IMR-90 (cell line): Measurements from ENCODE around the gene ABLIM3. TPM values are rescaled to one million over a fixed set of nuclear protein-coding genes. Genes with fewer than 3 reads are reported as not detected.

Experiments
- ATAC-seq: fragments of 200-7000 bp; cut with Tn5 transposase; 2 replicates; pipeline ENCODE4 v1.9.1; 2020; ENCODE audit warnings: low read depth, mild to moderate bottlenecking, moderate library complexity
- BruUV-seq: library from RNA; stranded (reverse); fragments of 400-500 nt; replicated peaks from 2 replicates; lab custom pipeline; 2021; lab: Mats Ljungman, UMichigan
- CTCF ChIA-PET: fragments of 300-600 bp; formaldehyde crosslinking; extraction: SDS; loops from one replicate; lab custom pipeline; 2021; ENCODE audit warnings: antibody characterized with exemption; lab: Yijun Ruan, JAX
- POLR2A ChIA-PET: fragments of 300-600 bp; sonication (Branson Sonifier 250); formaldehyde crosslinking; loops from one replicate; lab custom pipeline; 2022; ENCODE audit warnings: antibody characterized with exemption; ENCODE audit not compliant: unreplicated experiment; lab: Charles Lee
- DNase-seq: peaks from one replicate; pipeline ENCODE4 v3.0.0; 2013
- H2AFZ ChIP-seq: replicated peaks from 2 replicates; pipeline ENCODE3; 2013; ENCODE audit warnings: low read length, mild to moderate bottlenecking; ENCODE audit not compliant: poor library complexity
- H2AK5ac ChIP-seq: 2 replicates; pipeline ENCODE4 v1.6.1; 2013; ENCODE audit warnings: low read depth, low read length, inconsistent platforms
- H2AK9ac ChIP-seq: replicated peaks from 2 replicates; pipeline ENCODE3; 2013; ENCODE audit warnings: mild to moderate bottlenecking, low read depth, low read length, moderate library complexity; ENCODE audit not compliant: poor library complexity
- H2BK120ac ChIP-seq: 2 replicates; pipeline ENCODE4 v1.6.1; 2013; ENCODE audit warnings: low read depth, low read length, inconsistent platforms
- H2BK15ac ChIP-seq: 3 replicates; pipeline ENCODE4 v1.6.1; 2013; ENCODE audit warnings: low read depth, low read length, inconsistent platforms
- H2BK20ac ChIP-seq: 2 replicates; pipeline ENCODE4 v1.6.1; 2013; ENCODE audit warnings: low read depth, mild to moderate bottlenecking, inconsistent platforms, low read length, moderate library complexity
- H2BK5ac ChIP-seq: 2 replicates; pipeline ENCODE4 v1.6.1; 2013; ENCODE audit warnings: mild to moderate bottlenecking, low read depth, low read length, inconsistent platforms; ENCODE audit not compliant: poor library complexity, severe bottlenecking
- H3K14ac ChIP-seq: replicated peaks from 2 replicates; pipeline ENCODE4 v1.6.1; 2013; ENCODE audit warnings: low read depth, low read length, inconsistent platforms
- H3K18ac ChIP-seq: 2 replicates; pipeline ENCODE4 v1.6.1; 2013; ENCODE audit warnings: low read depth, low read length, control low read depth
- H3K23ac ChIP-seq: 2 replicates; pipeline ENCODE4 v1.6.1; 2013; ENCODE audit warnings: low read depth, low read length, inconsistent platforms
- H3K27ac ChIP-seq: 2 replicates; pipeline ENCODE4 v1.5.1; 2013; ENCODE audit warnings: mild to moderate bottlenecking, control low read depth, low read length; ENCODE audit not compliant: insufficient read depth
- H3K27me3 ChIP-seq: 2 replicates; pipeline ENCODE4 v1.6.1; 2013; ENCODE audit warnings: low read length; ENCODE audit not compliant: control insufficient read depth, insufficient read depth
- H3K36me3 ChIP-seq: 2 replicates; pipeline ENCODE4 v1.6.1; 2013; ENCODE audit warnings: low read length, mixed read lengths; ENCODE audit not compliant: control insufficient read depth, insufficient read depth
- H3K4ac ChIP-seq: 2 replicates; pipeline ENCODE4 v1.6.1; 2013; ENCODE audit warnings: low read depth, low read length, inconsistent platforms
- H3K4me1 ChIP-seq: 2 replicates; pipeline ENCODE4 v1.6.1; 2013; ENCODE audit warnings: low read length, mixed read lengths; ENCODE audit not compliant: control insufficient read depth, insufficient read depth
- H3K4me2 ChIP-seq: 2 replicates; pipeline ENCODE4 v1.6.1; 2013; ENCODE audit warnings: low read depth, mild to moderate bottlenecking, control low read depth, low read length, moderate library complexity
- H3K4me3 ChIP-seq: 2 replicates; pipeline ENCODE4 v1.5.1; 2013; ENCODE audit warnings: low read depth, mild to moderate bottlenecking, control low read depth, low read length, moderate library complexity; ENCODE audit not compliant: insufficient read depth
- H3K56ac ChIP-seq: 2 replicates; pipeline ENCODE4 v1.6.1; 2013; ENCODE audit warnings: low read length, inconsistent platforms; ENCODE audit not compliant: insufficient read depth; ENCODE audit errors: extremely low read depth
- H3K79me1 ChIP-seq, 2 experiments: 2 replicates each; pipeline ENCODE4 v1.6.1; 2013; ENCODE audit warnings: low read length in 2 of 2, inconsistent platforms in 1 of 2, low read depth in 1 of 2
- H3K9ac ChIP-seq: 2 replicates; pipeline ENCODE4 v1.6.1; 2013; ENCODE audit warnings: low read depth, low read length, control low read depth
- H3K9me1 ChIP-seq: 2 replicates; pipeline ENCODE4 v1.6.1; 2013; ENCODE audit warnings: low read length, inconsistent platforms; ENCODE audit not compliant: insufficient read depth
- H3K9me3 ChIP-seq: 2 replicates; pipeline ENCODE4 v1.6.1; 2013; ENCODE audit warnings: low read length; ENCODE audit not compliant: control insufficient read depth, insufficient read depth
- H4K20me1 ChIP-seq: 2 replicates; pipeline ENCODE4 v1.6.1; 2013; ENCODE audit warnings: low read length, inconsistent platforms; ENCODE audit not compliant: insufficient read depth
- H4K5ac ChIP-seq: 2 replicates; pipeline ENCODE4 v1.6.1; 2013; ENCODE audit warnings: mild to moderate bottlenecking, low read depth, low read length, control low read depth
- H4K8ac ChIP-seq, 2 experiments: 2 replicates each; pipeline ENCODE4 v1.6.1; 2013; ENCODE audit warnings: low read depth in 2 of 2, low read length in 2 of 2, control low read depth in 1 of 2, inconsistent platforms in 1 of 2
- H4K91ac ChIP-seq: 2 replicates; pipeline ENCODE4 v1.6.1; 2013; ENCODE audit warnings: low read depth, low read length, inconsistent platforms; ENCODE audit not compliant: insufficient read depth
- CEBPB ChIP-seq: IDR thresholded peaks from 2 replicates; pipeline ENCODE4 v1.6.1; 2012; ENCODE audit warnings: low read depth, low read length, improper control_type of control experiment
- MAZ ChIP-seq: IDR thresholded peaks from 2 replicates; pipeline ENCODE4 v1.6.1; 2012; ENCODE audit warnings: low read depth, mild to moderate bottlenecking, low read length, improper control_type of control experiment, moderate library complexity, borderline replicate concordance
- RAD21 ChIP-seq: IDR thresholded peaks from 2 replicates; pipeline ENCODE4 v1.6.1; 2012; ENCODE audit warnings: low read length, improper control_type of control experiment
- SMC3 ChIP-seq: fragments of 150-350 bp; IDR thresholded peaks from 2 replicates; pipeline ENCODE4 v1.6.1; 2016; ENCODE audit warnings: low read depth, mild to moderate bottlenecking, antibody characterized with exemption, low read length, moderate library complexity
- WGBS, 2 experiments: methylation state at CpG; one replicate each; pipeline versions ENCODE4 v1.1.5 to v1.1.7; 2013; ENCODE audit warnings: missing lambda C conversion rate in 2 of 2; ENCODE audit not compliant: insufficient read length in 1 of 2; ENCODE audit errors: extremely low coverage in 2 of 2; 5-methylcytosine and 5-hydroxymethylcytosine counted together
- dilution Hi-C: fragments of 300-500 bp; cut with HindIII; formaldehyde crosslinking; loops from one replicate; pipeline ENCODE4 v1.14.3; 2018; ENCODE audit warnings: low sequenced_read_pairs; ENCODE audit not compliant: unreplicated experiment
- in situ Hi-C: fragments of 300-500 bp; cut with MboI; formaldehyde crosslinking; loops from 3 replicates; pipeline ENCODE4 v1.14.3; 2019; ENCODE audit warnings: low sequenced_read_pairs, inconsistent platforms, mixed read lengths
- intact Hi-C: fragments of 100-400 bp; cut with micrococcal nuclease; formaldehyde crosslinking; loops from 2 replicates; pipeline ENCODE4 v1.10.0; 2022
- polyA plus RNA-seq, 3 experiments: library from polyadenylated mRNA; depleted of rRNA; stranded (reverse); fragments of >200 nt; gene quantifications; 2 replicates each; pipeline ENCODE4 v1.2.3, GENCODE V29; 2012; ENCODE audit warnings: low replicate concordance in 1 of 3
- total RNA-seq: library from RNA; depleted of rRNA; stranded (reverse); fragments of >200 nt; gene quantifications from 2 replicates; pipeline ENCODE4 v1.2.3, GENCODE V29; 2012

Gene ABLIM3
- total and polyA plus RNA-seq, 2 of the 4 experiments (the other 2 are of a cell fraction), result 33.3 to 69.9 TPM

- Histone ChIP-seq H3K9me3 (no peaks in the 10 kb centered on the region), H3K4me3 (no peak overlapping the region), H2AFZ (no peak overlapping the region), H4K20me1 (no peaks in the 10 kb centered on the region), H3K18ac (peak overlapping the region; percentile 89; the same call in 1 of the 2 replicates), H3K36me3 (no peaks in the 10 kb centered on the region), H3K9ac (no peak overlapping the region), H4K5ac (peak overlapping the region; percentile 17; the same call in 1 of the 2 replicates), H3K27me3 (no peaks in the 10 kb centered on the region), H3K14ac (peak overlapping the region; percentile 80), H2AK5ac (peak overlapping the region; percentile 87), H3K9me1 (peaks cover 17% of the 10 kb centered on the region), H2BK20ac (peak overlapping the region; percentile 94), H2AK9ac (no peak overlapping the region), H2BK120ac (peak overlapping the region; percentile 96), H2BK5ac (peak overlapping the region; percentile 86), H4K8ac (peak overlapping the region; percentile 31 to 60; a peak in 3 of 4 replicates), H3K27ac (peak overlapping the region; percentile 55), H3K56ac (peak overlapping the region; percentile 68; the same call in 1 of the 2 replicates), H4K91ac (peak overlapping the region; percentile 80), H3K79me1 (peaks cover 0 to 7% of the 10 kb centered on the region in 2 experiments; a peak in 1 of 4 replicates), H3K4me1 (peaks cover 18% of the 10 kb centered on the region), H3K4ac (peak overlapping the region; percentile 95), H2BK15ac (peak overlapping the region; percentile 86), H3K23ac (peak overlapping the region; percentile 87), H3K4me2 (peak overlapping the region; percentile 0; the same call in 1 of the 2 replicates)
- BruUV-seq, result no TSS peak
- DNase-seq (peak; percentile 92), ATAC-seq (peak; percentile 50)
- TF ChIP-seq SMC3, result no peak
- TF ChIP-seq RAD21, result no peak
- no peak for TF ChIP-seq MAZ
- TF ChIP-seq CEBPB, result peak; percentile 91
- intact Hi-C loops, result no loop called here
- no CpG with 5 or more reads among the region's 1 CpG for WGBS, 2 experiments
- in situ Hi-C loops, result no loop called here
- dilution Hi-C loops, result no loop called here
- CTCF ChIA-PET, result no interaction called here
- POLR2A ChIA-PET, result no interaction called here
These were observed 5.6 kb upstream of the ABLIM3 start for GRCh38 chr5:149135536-149136201.
